GM12873 (cell line): ENCODE measurements around the gene DLD.

Experiments used
- TF ChIP-seq, protein P1 (sequence below): IDR thresholded peaks from 2 replicates; pipeline ENCODE4 v1.5.1; 2012; ENCODE audit warnings: low read depth, mild to moderate bottlenecking, moderate library complexity, low read length, control low read depth; ENCODE audit not compliant: insufficient read depth; ENCODE audit errors: missing control alignments

The DLD gene

GRCh38 chr7:107891636-107892366 is 818 bp downstream of the DLD start:
- TF ChIP-seq, protein P1, sequence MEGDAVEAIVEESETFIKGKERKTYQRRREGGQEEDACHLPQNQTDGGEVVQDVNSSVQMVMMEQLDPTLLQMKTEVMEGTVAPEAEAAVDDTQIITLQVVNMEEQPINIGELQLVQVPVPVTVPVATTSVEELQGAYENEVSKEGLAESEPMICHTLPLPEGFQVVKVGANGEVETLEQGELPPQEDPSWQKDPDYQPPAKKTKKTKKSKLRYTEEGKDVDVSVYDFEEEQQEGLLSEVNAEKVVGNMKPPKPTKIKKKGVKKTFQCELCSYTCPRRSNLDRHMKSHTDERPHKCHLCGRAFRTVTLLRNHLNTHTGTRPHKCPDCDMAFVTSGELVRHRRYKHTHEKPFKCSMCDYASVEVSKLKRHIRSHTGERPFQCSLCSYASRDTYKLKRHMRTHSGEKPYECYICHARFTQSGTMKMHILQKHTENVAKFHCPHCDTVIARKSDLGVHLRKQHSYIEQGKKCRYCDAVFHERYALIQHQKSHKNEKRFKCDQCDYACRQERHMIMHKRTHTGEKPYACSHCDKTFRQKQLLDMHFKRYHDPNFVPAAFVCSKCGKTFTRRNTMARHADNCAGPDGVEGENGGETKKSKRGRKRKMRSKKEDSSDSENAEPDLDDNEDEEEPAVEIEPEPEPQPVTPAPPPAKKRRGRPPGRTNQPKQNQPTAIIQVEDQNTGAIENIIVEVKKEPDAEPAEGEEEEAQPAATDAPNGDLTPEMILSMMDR, result no peak

DNA sequence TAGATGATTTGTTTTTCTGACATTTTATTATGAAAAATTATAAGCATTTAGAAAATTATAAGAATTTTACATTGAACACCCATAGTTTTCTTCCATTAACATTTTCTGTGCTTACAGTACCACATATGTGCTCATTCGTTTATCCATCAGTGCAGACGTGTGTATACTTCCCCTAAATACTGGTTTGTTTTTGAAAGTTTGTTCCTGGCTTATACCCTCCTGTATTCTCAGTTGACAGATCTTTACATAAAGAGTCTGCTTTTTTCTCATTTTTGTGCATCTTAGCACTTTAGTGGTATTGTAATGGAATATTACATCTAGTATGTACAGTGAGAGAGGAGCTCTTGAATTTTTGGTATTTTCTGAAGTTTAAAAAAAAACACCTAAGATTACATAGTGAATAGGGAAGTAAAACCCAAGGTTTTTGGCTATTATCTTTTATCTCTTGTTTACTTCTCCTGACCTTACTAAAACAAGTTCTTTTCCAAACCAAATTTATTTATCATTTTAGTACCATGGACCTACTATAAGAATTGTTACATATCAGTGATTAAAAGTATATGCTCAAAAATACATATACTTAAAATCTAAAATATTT is 8.1 kb downstream of the DLD start:
- TF ChIP-seq, protein P1, result no peak

DNA sequence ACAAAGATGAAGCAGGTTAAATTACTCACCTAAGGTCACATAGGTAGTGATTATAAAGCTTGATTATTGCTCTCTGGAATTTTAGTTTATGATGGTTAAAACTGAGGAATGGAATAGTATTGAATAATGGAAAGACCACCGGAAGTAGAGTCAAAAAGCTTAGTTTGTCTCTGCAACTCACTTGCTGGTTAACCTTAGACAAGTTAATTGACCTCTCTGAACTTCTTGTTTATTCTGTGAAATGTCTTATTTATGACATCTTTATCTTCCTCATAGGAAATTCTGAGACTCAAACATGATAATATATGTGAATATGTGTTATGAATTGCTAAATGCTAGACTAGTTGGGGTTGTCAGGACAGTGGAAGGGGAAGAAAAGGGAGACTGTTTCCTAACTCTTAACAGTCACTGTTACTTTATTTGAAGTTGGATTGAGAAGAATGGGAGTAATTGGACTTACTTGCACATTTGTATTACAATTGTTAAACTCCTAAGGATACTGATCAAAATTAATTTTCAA is 9.6 kb downstream of the DLD start:
- TF ChIP-seq, protein P1, result no peak

- TF ChIP-seq, protein P1, result no peak
Measured at GRCh38 chr7:107902381-107902780, 11.4 kb downstream of the DLD start.

- TF ChIP-seq, protein P1, result no peak
Measured at GRCh38 chr7:107907790-107908189, 16.8 kb downstream of the DLD start.

- TF ChIP-seq, protein P1, result no peak
Measured at GRCh38 chr7:107909445-107909844, 18.5 kb downstream of the DLD start.

- TF ChIP-seq, protein P1, result no peak
Measured at GRCh38 chr7:107911981-107912380, 21.0 kb downstream of the DLD start.
